SU-DHL-6 (cell line): ENCODE data around the gene VIPR2.

Experiments used
- H2AFZ ChIP-seq: fragments of 200-600 bp; sonication (generic); 2 replicates; pipeline ENCODE4 v1.6.1; 2014; ENCODE audit warnings: low read depth, mild to moderate bottlenecking, moderate library complexity, mixed read lengths, antibody characterized with exemption, low read length; ENCODE audit not compliant: severe bottlenecking
- H3F3A ChIP-seq: fragments of 200-600 bp; shearing (Covaris generic); 2 replicates; pipeline ENCODE4 v1.6.0; 2016; ENCODE audit warnings: antibody characterized with exemption, mild to moderate bottlenecking; ENCODE audit not compliant: insufficient read depth
- H3K27ac ChIP-seq: fragments of 200-600 bp; sonication (generic); 2 replicates; pipeline ENCODE4 v1.5.1; 2016; ENCODE audit warnings: low read depth, mild to moderate bottlenecking, low read length, moderate library complexity, mixed read lengths
- H3K27me3 ChIP-seq: fragments of 200-600 bp; sonication (generic), shearing (Covaris generic); 2 replicates; pipeline ENCODE4 v1.6.0; 2014; ENCODE audit warnings: mild to moderate bottlenecking, low read length
- H3K36me3 ChIP-seq: fragments of 200-600 bp; sonication (generic); 2 replicates; pipeline ENCODE4 v1.6.1; 2014; ENCODE audit warnings: mild to moderate bottlenecking, low read length, mixed read lengths
- H3K4me2 ChIP-seq: fragments of 300-600, 200-600 bp; shearing (Covaris generic), sonication (generic); 2 replicates; pipeline ENCODE4 v1.6.0; 2014; ENCODE audit warnings: low read length, low read depth, mild to moderate bottlenecking; ENCODE audit not compliant: poor library complexity, severe bottlenecking
- H3K4me3 ChIP-seq: fragments of 200-600 bp; sonication (generic); 2 replicates; pipeline ENCODE4 v1.5.1; 2014; ENCODE audit warnings: antibody characterized with exemption, low read length, mild to moderate bottlenecking, mixed read lengths; ENCODE audit not compliant: insufficient read depth, poor library complexity, severe bottlenecking
- H3K79me2 ChIP-seq: fragments of 200-600 bp; sonication (generic); 2 replicates; pipeline ENCODE4 v1.6.1; 2014; ENCODE audit warnings: mild to moderate bottlenecking, low read length, moderate library complexity; ENCODE audit not compliant: insufficient read depth
- H3K9ac ChIP-seq: fragments of 200-600 bp; sonication (generic); 2 replicates; pipeline ENCODE4 v1.7.0; 2014; ENCODE audit warnings: mild to moderate bottlenecking, low read length
- H3K9me2 ChIP-seq: fragments of 200-600 bp; sonication (generic); replicated peaks from 2 replicates; pipeline ENCODE4 v1.6.1; 2014; ENCODE audit warnings: low read length; ENCODE audit not compliant: insufficient read depth
- H3K9me3 ChIP-seq: fragments of 200-600 bp; sonication (generic); 2 replicates; pipeline ENCODE4 v1.6.1; 2014; ENCODE audit warnings: low read length, mixed read lengths; ENCODE audit not compliant: insufficient read depth
- H4K20me1 ChIP-seq: fragments of 200-600 bp; sonication (generic); 2 replicates; pipeline ENCODE4 v1.6.1; 2014; ENCODE audit warnings: low read depth, mild to moderate bottlenecking, antibody characterized with exemption, low read length, moderate library complexity, mixed read lengths
- CTCF ChIP-seq: fragments of 200-600 bp; sonication (generic); IDR thresholded peaks from one replicate; pipeline ENCODE4 v1.5.1; 2017; ENCODE audit warnings: antibody characterized with exemption, mild to moderate bottlenecking, low read length, moderate library complexity; ENCODE audit not compliant: insufficient read depth, poor library complexity, severe bottlenecking
- EZH2phosphoT487 ChIP-seq: fragments of 200-600 bp; sonication (generic), shearing (Covaris generic); conservative IDR thresholded peaks from 2 replicates; pipeline ENCODE4 v1.6.1; 2018; ENCODE audit warnings: mild to moderate bottlenecking, antibody characterized with exemption, low read length, moderate library complexity, mixed read lengths

VIPR2 gene

GRCh38 chr7:159119851-159120539 lies 24.7 kb downstream of the VIPR2 start:
- Histone ChIP-seq H3K79me2 (no peaks in the 10 kb centered on the region), H3K27me3 (no peaks in the 10 kb centered on the region), H3K4me2 (no peak overlapping the region), H3K27ac (no peak overlapping the region), H3K4me3 (no peak overlapping the region), H2AFZ (no peak overlapping the region), H4K20me1 (no peaks in the 10 kb centered on the region), H3K9me3 (no peaks in the 10 kb centered on the region), H3F3A (no peaks in the 10 kb centered on the region), H3K9me2 (no peaks in the 10 kb centered on the region), H3K9ac (no peak overlapping the region), H3K36me3 (no peaks in the 10 kb centered on the region)
- TF ChIP-seq EZH2phosphoT487: no peak
- TF ChIP-seq CTCF: no peak

DNA sequence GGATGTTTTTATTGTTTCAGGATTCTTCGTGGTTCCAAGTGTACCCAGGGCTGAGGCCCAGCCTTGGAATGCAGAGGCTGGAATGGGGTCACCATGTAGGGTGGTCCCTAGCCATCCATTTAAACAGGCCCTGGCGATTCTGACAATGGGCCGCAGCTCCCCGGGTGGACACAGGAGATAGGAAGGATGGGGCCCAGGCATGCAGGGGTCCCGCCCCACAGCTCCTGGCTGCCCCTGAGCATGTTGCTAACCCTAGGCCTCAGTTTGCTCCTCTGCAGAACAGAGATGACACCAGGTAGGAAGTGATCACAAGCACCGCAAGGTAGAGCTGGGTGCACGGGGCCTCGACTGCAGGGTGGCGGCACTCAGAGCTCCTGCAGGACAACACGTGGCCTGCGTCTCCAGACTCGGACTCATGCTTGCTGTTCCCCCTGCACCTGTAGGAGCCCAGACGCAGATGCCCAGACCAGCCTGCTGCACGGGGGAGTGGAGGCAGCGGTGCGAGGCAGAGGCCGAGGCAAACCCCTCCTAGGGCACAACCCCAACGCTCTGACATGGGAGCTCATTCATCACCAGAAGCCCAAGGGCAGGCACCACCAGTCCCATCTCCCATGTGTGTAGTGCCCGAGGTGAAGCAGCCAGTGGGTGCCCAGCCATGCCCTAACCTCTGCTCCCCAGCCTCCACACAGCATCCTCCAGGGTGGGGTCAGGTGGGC lies 25.5 kb downstream of the VIPR2 start:
- Histone ChIP-seq H3K4me3 (no peak overlapping the region), H4K20me1 (no peaks in the 10 kb centered on the region), H3K36me3 (no peaks in the 10 kb centered on the region), H3K9me3 (no peaks in the 10 kb centered on the region), H3F3A (no peaks in the 10 kb centered on the region), H3K4me2 (no peak overlapping the region), H3K9me2 (no peaks in the 10 kb centered on the region), H3K9ac (no peak overlapping the region), H3K27ac (no peak overlapping the region), H3K79me2 (no peaks in the 10 kb centered on the region), H3K27me3 (no peaks in the 10 kb centered on the region), H2AFZ (no peak overlapping the region)
- TF ChIP-seq CTCF (no peak), EZH2phosphoT487 (no peak)

DNA sequence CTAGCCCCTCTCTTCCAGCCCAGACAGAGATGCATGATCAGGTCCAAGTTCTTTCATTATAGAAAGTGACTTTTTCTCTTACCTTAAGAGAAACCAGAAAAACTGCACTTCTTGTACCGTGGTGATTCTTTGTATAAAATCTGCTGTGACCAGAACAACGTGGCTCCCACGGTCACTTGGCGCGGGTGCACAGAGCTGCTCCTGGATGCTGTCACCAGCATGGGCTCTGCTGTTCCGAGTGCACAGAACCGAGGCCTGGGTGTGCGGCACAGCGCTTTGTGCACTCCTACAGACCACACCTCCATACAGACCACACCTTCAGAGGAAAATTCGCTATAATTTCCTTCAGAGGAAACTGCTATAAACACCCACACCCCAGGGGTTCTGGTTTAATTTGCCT lies 26.0 kb downstream of the VIPR2 start:
- Histone ChIP-seq H3K9ac (no peak overlapping the region), H3K9me2 (no peaks in the 10 kb centered on the region), H3K36me3 (no peaks in the 10 kb centered on the region), H3K4me2 (no peak overlapping the region), H3K27me3 (no peaks in the 10 kb centered on the region), H4K20me1 (no peaks in the 10 kb centered on the region), H2AFZ (no peak overlapping the region), H3K27ac (no peak overlapping the region), H3F3A (no peaks in the 10 kb centered on the region), H3K79me2 (no peaks in the 10 kb centered on the region), H3K9me3 (no peaks in the 10 kb centered on the region), H3K4me3 (no peak overlapping the region)
- TF ChIP-seq CTCF: no peak
- no peak for TF ChIP-seq EZH2phosphoT487
